HCT116 (cell line): Measurements from ENCODE around the gene MSL2. TPM values are rescaled to one million over a fixed set of nuclear protein-coding genes. Genes with fewer than 3 reads are reported as not detected.
A peak's percentile ranks its signal among the peaks of the same experiment; 100 is the strongest.

Experiments used
- ATAC-seq: fragments of 200-7000 bp; cut with Tn5 transposase; 2 replicates; pipeline ENCODE4 v1.9.1; 2020; ENCODE audit warnings: mild to moderate bottlenecking, moderate library complexity
- BruUV-seq: library from RNA; stranded (reverse); fragments of 400-500 nt; replicated peaks from 2 replicates; lab custom pipeline; 2021; lab: Mats Ljungman, UMichigan
- CTCF ChIA-PET: fragments of 300-600 bp; sonication (Branson Sonifier 250); formaldehyde crosslinking; loops from one replicate; lab custom pipeline; 2021; ENCODE audit warnings: antibody characterized with exemption; lab: Charles Lee
- POLR2A ChIA-PET: fragments of 300-600, 350-600 bp; sonication (Branson Sonifier 250); formaldehyde crosslinking; loops from one replicate; lab custom pipeline; 2021; ENCODE audit warnings: antibody characterized with exemption; lab: Charles Lee
- RAD21 ChIA-PET, 2 experiments: fragments of 300-600 bp; sonication (Branson Sonifier 250); formaldehyde crosslinking; loops; one replicate each; lab custom pipeline; 2023; ENCODE audit warnings: low total read pairs in 2 of 2; ENCODE audit not compliant: uncharacterized antibody in 2 of 2, unreplicated experiment in 2 of 2, low non-redundant PET in 1 of 2; lab: Charles Lee
- DNase-seq: peaks from one replicate; pipeline ENCODE4 v3.0.0-alpha.2; 2010; ENCODE audit warnings: low read depth, low spot score
- H2AFZ ChIP-seq: fragments of 200-600 bp; shearing (Covaris generic), sonication (generic); 2 replicates; pipeline ENCODE4 v1.6.1; 2017; ENCODE audit warnings: low read depth, mixed run types, mixed read lengths, antibody characterized with exemption, low read length; ENCODE audit not compliant: poor library complexity, severe bottlenecking
- H3K27ac ChIP-seq: 2 replicates; pipeline ENCODE4 v1.5.1; 2012; ENCODE audit warnings: low read depth, low read length
- H3K27me3 ChIP-seq: fragments of 200-600 bp; sonication (generic); 2 replicates; pipeline ENCODE4 v1.6.1; 2016; ENCODE audit warnings: mixed run types, low read length, mixed read lengths; ENCODE audit not compliant: insufficient read depth
- H3K36me3 ChIP-seq, 2 experiments: fragments of 200-500 bp in 1 of 2; fragments of 200-600 bp in 1 of 2; sonication (Bioruptor generic) in 1 of 2; sonication (generic) in 1 of 2; 2 replicates each; pipeline versions ENCODE4 v1.5.1 to v1.6.1; 2014 to 2016; ENCODE audit warnings: low read length in 2 of 2, inconsistent platforms in 1 of 2, mixed read lengths in 1 of 2, mixed run types in 1 of 2; ENCODE audit not compliant: insufficient read depth in 2 of 2, control insufficient read depth in 1 of 2
- H3K4me1 ChIP-seq, 2 experiments: fragments of 200-600 bp in 1 of 2; sonication (generic) in 1 of 2; 2 replicates each; pipeline versions ENCODE4 v1.5.1 to v1.6.1; 2012 to 2017; ENCODE audit warnings: low read length in 2 of 2, inconsistent platforms in 1 of 2, mild to moderate bottlenecking in 1 of 2, mixed read lengths in 1 of 2, mixed run types in 1 of 2, moderate library complexity in 1 of 2; ENCODE audit not compliant: insufficient read depth in 2 of 2, control insufficient read depth in 1 of 2
- H3K4me2 ChIP-seq: fragments of 200-600 bp; sonication (generic); 2 replicates; pipeline ENCODE4 v1.6.1; 2017; ENCODE audit warnings: mixed run types, low read length, mixed read lengths
- H3K4me3 ChIP-seq, 2 experiments: fragments of 200-600 bp in 1 of 2; sonication (generic) in 1 of 2; replicated peaks in 1 of 2; 2 replicates each; pipeline ENCODE4 v1.5.1; 2011 to 2016; ENCODE audit warnings: low read length in 2 of 2, control low read depth in 1 of 2, low read depth in 1 of 2, mild to moderate bottlenecking in 1 of 2, mixed read lengths in 1 of 2, mixed run types in 1 of 2
- H3K79me2 ChIP-seq: fragments of 200-600 bp; sonication (generic); 2 replicates; pipeline ENCODE4 v1.6.1; 2017; ENCODE audit warnings: mild to moderate bottlenecking, mixed run types, low read length, moderate library complexity, mixed read lengths; ENCODE audit not compliant: insufficient read depth
- H3K9ac ChIP-seq: fragments of 200-600 bp; sonication (generic); 2 replicates; pipeline ENCODE4 v1.6.1; 2016; ENCODE audit warnings: low read length, mixed read lengths
- H3K9me2 ChIP-seq: fragments of 200-600 bp; sonication (generic), shearing (Covaris generic); 2 replicates; pipeline ENCODE4 v1.6.1; 2017; ENCODE audit warnings: mixed run types, mild to moderate bottlenecking, moderate library complexity; ENCODE audit not compliant: insufficient read depth
- H3K9me3 ChIP-seq, 2 experiments: fragments of 200-500 bp in 1 of 2; fragments of 200-600 bp in 1 of 2; sonication (Bioruptor generic) in 1 of 2; sonication (generic) in 1 of 2; 2 replicates each; pipeline ENCODE4 v1.6.1; 2014 to 2017; ENCODE audit warnings: low read length in 2 of 2, mixed read lengths in 2 of 2, inconsistent platforms in 1 of 2, low read depth in 1 of 2, mild to moderate bottlenecking in 1 of 2, mixed run types in 1 of 2, moderate library complexity in 1 of 2; ENCODE audit not compliant: control insufficient read depth in 1 of 2, insufficient read depth in 1 of 2
- H4K20me1 ChIP-seq: fragments of 200-600 bp; sonication (generic), shearing (Covaris generic); 2 replicates; pipeline ENCODE4 v1.6.1; 2017; ENCODE audit warnings: mixed run types, mild to moderate bottlenecking, moderate library complexity; ENCODE audit not compliant: insufficient read depth
- ATF3 ChIP-seq: IDR thresholded peaks from 2 replicates; pipeline ENCODE4 v1.6.1; 2012
- CEBPB ChIP-seq: IDR thresholded peaks from 2 replicates; pipeline ENCODE4 v1.6.1; 2012; ENCODE audit warnings: low read depth
- CTCF ChIP-seq, 3 experiments: fragments of 200-600 bp in 1 of 3; sonication (generic) in 1 of 3; IDR thresholded peaks in 2 of 3; conservative IDR thresholded peaks in 1 of 3; 2 replicates each; pipeline ENCODE4 v1.5.1; 2012 to 2017; ENCODE audit warnings: low read depth in 2 of 3, low read length in 2 of 3, antibody characterized with exemption in 1 of 3, borderline replicate concordance in 1 of 3, control low read depth in 1 of 3, mild to moderate bottlenecking in 1 of 3, mixed read lengths in 1 of 3, mixed run types in 1 of 3, moderate library complexity in 1 of 3; ENCODE audit not compliant: insufficient read depth in 1 of 3
- EGR1 ChIP-seq: IDR thresholded peaks from 2 replicates; pipeline ENCODE4 v1.6.1; 2012; ENCODE audit warnings: low read depth
- EZH2 ChIP-seq: fragments of 200-600 bp; sonication (generic); IDR thresholded peaks from 2 replicates; pipeline ENCODE4 v1.6.1; 2017; ENCODE audit warnings: antibody characterized with exemption, mixed run types
- MAX ChIP-seq: IDR thresholded peaks from 2 replicates; pipeline ENCODE4 v1.6.1; 2012
- RAD21 ChIP-seq: IDR thresholded peaks from 2 replicates; pipeline ENCODE4 v1.6.1; 2012; ENCODE audit warnings: low read depth, mild to moderate bottlenecking
- REST ChIP-seq: IDR thresholded peaks from 2 replicates; pipeline ENCODE4 v1.6.1; 2012; ENCODE audit warnings: low read depth
- SP1 ChIP-seq: IDR thresholded peaks from 2 replicates; pipeline ENCODE4 v1.6.1; 2012; ENCODE audit warnings: low read depth
- TCF7L2 ChIP-seq: IDR thresholded peaks from 2 replicates; pipeline ENCODE4 v1.7.0; 2011; ENCODE audit warnings: borderline replicate concordance, inconsistent platforms; ENCODE audit not compliant: insufficient read depth, insufficient read length; ENCODE audit errors: extremely low read depth
- ZFX ChIP-seq: fragments of 450-650 bp; IDR thresholded peaks from 2 replicates; pipeline ENCODE4 v1.6.1; 2017
- intact Hi-C: fragments of 100-400 bp; cut with micrococcal nuclease; formaldehyde crosslinking; loops from 2 replicates; pipeline ENCODE4 v1.10.0; 2022
- total RNA-seq: library from RNA; stranded (reverse); gene quantifications from one replicate; pipeline ENCODE4 v1.2.1, GENCODE V29; 2021; ENCODE audit not compliant: unreplicated experiment

MSL2 gene
- total RNA-seq, 1 experiment from 2014 or later, result 34.8 TPM

GRCh38 chr3:136194409-136195257 is 1.5 kb downstream of the MSL2 start:
- RAD21 ChIA-PET, result no interaction called here
- TF ChIP-seq TCF7L2 (no peak), MAX (no peak)
- Histone ChIP-seq H3K9me3 (no peaks in the 10 kb centered on the region), H3K27ac (peak overlapping the region; percentile 96), H4K20me1 (peaks cover 29% of the 10 kb centered on the region; the same call in 1 of the 2 replicates), H3K79me2 (peaks cover 60% of the 10 kb centered on the region), H3K4me3 (peak overlapping the region; percentile 52 to 83), H2AFZ (no peak overlapping the region), H3K36me3 (no peaks in the 10 kb centered on the region; a peak in 1 of 4 replicates), H3K27me3 (no peaks in the 10 kb centered on the region), H3K9ac (peak overlapping the region; percentile 93), H3K4me2 (peak overlapping the region; percentile 85), H3K9me2 (no peaks in the 10 kb centered on the region), H3K4me1 (peaks cover 34 to 47% of the 10 kb centered on the region in 2 experiments)
- BruUV-seq, result no TSS peak
- no peak for ATAC-seq
- CTCF ChIA-PET, result no interaction called here
- POLR2A ChIA-PET, result interaction anchor here (0.7 kb wide), 1 partner anchor 17 kb away, joined by 3 read pairs; no protein-coding TSS in a partner anchor
- intact Hi-C loops, result loop anchor here (5.0 kb wide), 1 partner anchor 227 kb away; the partner anchor contains the start of gene PPP2R3A
- no peak for DNase-seq

- ChIA-PET CTCF (interaction anchor here (0.7 kb wide), 1 partner anchor 119 kb away, joined by 3 read pairs; no protein-coding TSS in a partner anchor), POLR2A (no interaction called here), RAD21 (no interaction called here)
- DNase-seq (no peak), ATAC-seq (no peak)
- no peaks in the 10 kb centered on the region for H3K9me3 ChIP-seq
- H3K4me3 ChIP-seq, result peak overlapping the region; percentile 52 to 83
- no peaks in the 10 kb centered on the region; a peak in 1 of 4 replicates for H3K36me3 ChIP-seq
- no TSS peak for BruUV-seq
- H3K27ac ChIP-seq, result no peak overlapping the region
- no peak overlapping the region for H2AFZ ChIP-seq
- intact Hi-C loops, result no loop called here
- peaks cover 71% of the 10 kb centered on the region for H3K79me2 ChIP-seq
- peaks cover 29% of the 10 kb centered on the region; the same call in 1 of the 2 replicates for H4K20me1 ChIP-seq
- no peaks in the 10 kb centered on the region for H3K27me3 ChIP-seq
- peak overlapping the region; percentile 85 for H3K4me2 ChIP-seq
- H3K9ac ChIP-seq, result peak overlapping the region; percentile 93
- H3K9me2 ChIP-seq, result no peaks in the 10 kb centered on the region
- H3K4me1 ChIP-seq, result peaks cover 34 to 51% of the 10 kb centered on the region in 2 experiments
- TF ChIP-seq CEBPB, result no peak
- TF ChIP-seq CTCF (IDR thresholded peaks at IDR 0.05 in 2 of 3, conservative IDR thresholded peaks at IDR 0.05 in 1 of 3; ENCODE audit: borderline replicate concordance in 1 of 3, insufficient read depth in 1 of 3, low read depth in 2 of 3, low read length in 2 of 3), result no peak
- TF ChIP-seq EGR1, result no peak
- no peak for TF ChIP-seq EZH2
- TF ChIP-seq ATF3, result no peak
- no peak for TF ChIP-seq REST
- no peak for TF ChIP-seq RAD21
- no peak for TF ChIP-seq ZFX
- TF ChIP-seq SP1, result no peak
Measured at GRCh38 chr3:136193278-136194054, 2.7 kb downstream of the MSL2 start.
